HG03039 (cell line): Measurements from ENCODE around the gene FGD5.

Experiments used
- ATAC-seq: cut with Tn5 transposase; IDR thresholded peaks from one replicate; pipeline ENCODE4 v1.9.1; 2021; ENCODE audit warnings: mild to moderate bottlenecking, moderate library complexity; ENCODE audit not compliant: unreplicated experiment

The FGD5 gene

DNA sequence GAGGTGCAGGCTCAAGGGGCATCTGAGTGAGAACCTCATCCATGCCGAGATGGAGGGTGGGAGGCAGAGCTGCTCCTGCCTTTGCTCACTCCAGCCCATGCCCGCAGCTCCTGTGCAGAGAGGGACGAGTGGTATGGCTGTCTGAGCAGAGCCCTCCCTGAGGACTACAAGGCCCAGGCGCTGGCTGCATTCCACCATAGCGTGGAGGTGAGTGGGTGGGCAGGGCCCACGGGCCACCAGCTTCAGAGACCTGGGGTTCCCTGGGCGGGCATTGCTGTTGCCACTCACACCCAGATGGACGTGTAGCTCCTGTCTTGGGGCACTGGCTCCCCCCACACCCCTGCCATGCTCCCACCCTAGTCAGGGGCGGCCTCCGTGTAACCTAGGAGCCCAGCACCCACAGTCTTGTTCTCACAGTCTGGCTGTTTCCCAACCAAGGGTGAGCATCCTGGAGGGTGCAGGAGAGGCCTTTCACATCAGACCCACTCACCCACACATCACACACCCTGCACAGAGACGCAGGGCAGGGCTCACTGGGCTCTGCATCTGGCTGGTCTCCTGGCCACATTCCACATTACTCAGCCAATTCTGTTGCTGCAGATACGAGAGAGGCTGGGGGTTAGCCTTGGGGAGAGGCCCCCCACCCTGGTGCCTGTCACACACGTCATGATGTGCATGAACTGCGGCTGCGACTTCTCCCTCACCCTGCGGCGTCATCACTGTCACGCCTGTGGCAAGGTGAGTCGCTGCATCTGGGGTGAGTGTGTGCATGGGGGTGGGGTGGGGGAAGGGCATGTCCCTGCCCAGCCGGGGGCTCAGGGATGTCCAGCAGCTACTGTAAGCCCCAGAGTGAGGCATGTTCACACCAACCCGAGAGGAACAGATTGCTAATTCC, 103.3 kb downstream of the FGD5 start:
- ATAC-seq = no peak

DNA sequence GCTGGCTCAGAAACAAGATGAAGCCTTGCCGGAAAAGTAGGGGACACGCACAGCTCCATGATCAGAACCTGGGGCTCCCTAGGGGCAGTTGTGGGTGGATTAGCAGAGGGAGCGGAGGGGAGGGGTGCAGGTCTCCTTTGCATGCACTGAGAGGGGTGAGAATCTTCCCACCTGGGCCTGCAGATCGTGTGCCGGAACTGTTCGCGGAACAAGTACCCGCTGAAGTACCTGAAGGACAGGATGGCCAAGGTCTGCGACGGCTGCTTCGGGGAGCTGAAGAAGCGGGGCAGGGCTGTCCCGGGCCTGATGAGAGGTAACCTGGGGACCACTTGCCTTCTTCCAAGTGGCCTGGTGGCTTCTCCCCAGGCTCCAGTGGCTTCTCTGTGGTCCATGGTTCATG, 104.1 kb downstream of the FGD5 start:
- no peak for ATAC-seq

DNA sequence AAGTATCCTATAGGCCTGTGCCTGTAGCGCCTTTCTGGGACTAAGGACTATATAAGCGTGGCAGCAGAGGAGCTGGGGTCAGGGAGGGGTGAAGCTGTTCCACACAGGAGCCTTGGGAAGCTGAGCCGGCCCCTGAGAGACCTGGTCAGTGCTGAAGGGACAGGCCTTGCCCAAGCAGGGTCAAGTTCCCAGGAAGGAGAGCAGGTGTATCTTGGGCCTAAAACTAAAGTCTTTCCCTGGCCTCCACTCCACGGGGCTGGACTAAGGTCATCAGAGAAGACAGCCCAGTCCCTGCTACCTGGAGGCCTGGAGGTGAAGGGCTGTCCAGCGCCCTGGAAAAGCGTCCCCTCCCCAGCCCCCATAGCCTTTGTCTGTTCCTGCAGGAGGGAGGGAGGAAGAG, 104.7 kb downstream of the FGD5 start:
- no peak for ATAC-seq

DNA sequence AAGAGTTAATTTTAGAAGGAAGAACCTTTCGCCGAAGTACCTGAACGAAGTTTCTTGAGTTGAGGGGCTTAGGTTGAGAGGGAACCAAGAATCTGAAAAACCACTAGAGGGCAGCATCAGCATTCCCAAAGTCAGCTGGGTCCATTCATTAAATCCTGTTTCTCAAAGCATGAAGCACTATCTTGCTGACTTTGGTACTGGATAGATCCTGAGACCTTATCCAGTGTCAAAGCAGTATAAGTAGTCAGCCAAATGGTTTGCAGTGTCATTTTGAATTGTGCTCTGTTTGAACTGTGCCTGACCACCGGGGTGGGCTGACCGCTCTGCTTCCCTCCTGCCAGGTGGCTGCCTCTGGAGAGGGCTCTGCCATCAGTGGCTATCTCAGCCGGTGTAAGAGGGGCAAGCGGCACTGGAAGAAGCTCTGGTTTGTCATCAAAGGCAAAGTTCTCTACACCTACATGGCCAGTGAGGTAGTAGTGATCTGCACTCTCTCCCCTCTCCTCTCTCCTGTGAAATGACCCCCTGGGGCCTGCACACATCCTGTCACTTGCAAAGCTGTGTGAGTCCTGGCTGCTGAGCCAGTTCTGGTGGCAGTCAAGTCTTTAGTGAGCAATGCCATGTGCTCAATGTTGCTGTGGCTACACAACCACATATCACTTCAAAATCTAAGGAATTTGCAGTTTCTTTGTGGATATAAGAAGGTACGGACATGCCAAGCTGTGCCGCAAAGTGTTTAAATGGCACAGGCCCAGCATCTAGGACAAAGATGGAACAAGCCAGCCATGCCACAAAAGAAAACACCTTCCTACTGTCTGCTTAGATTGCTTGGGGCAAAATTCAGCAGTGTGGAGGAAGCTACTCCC, 107.2 kb downstream of the FGD5 start:
- no peak for ATAC-seq

DNA sequence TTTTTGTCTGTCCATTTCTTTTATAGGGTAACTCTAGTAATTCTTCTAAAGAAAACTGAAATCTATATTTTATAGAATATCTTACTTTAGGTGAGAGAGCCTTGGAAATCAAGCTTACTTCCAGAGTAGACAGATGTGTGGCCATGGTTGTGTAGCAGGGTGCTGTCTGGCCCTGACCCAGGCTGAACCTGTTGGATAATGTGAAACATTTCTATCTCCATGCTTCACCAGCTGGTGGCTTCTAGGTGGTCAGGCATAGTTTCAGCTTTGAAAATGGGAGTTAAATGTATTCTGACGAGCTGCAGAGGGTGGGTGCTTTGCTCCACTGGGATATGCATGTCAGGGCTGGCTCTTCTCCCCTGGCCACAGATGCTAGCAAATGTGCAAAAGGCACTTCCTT, 107.8 kb downstream of the FGD5 start:
- ATAC-seq = no peak

DNA sequence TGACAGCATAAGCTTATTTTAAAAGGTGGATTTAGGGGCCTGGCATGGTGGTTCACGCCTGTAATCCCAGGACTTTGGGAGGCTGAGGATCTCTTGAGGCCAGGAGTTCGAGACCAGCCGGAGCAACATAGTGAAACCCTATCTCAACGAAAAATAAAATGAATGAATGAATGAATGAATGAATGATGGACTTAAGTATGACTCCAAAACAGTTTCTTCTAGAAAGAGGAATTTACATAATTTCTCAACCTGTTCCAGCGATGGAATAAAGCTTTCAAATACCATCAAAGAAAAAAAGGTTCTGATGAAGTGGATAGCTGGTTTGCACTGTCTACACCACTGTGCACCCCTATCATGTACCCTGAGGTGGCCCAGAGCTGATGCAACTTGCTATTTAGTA, 108.5 kb downstream of the FGD5 start:
- ATAC-seq = no peak

DNA sequence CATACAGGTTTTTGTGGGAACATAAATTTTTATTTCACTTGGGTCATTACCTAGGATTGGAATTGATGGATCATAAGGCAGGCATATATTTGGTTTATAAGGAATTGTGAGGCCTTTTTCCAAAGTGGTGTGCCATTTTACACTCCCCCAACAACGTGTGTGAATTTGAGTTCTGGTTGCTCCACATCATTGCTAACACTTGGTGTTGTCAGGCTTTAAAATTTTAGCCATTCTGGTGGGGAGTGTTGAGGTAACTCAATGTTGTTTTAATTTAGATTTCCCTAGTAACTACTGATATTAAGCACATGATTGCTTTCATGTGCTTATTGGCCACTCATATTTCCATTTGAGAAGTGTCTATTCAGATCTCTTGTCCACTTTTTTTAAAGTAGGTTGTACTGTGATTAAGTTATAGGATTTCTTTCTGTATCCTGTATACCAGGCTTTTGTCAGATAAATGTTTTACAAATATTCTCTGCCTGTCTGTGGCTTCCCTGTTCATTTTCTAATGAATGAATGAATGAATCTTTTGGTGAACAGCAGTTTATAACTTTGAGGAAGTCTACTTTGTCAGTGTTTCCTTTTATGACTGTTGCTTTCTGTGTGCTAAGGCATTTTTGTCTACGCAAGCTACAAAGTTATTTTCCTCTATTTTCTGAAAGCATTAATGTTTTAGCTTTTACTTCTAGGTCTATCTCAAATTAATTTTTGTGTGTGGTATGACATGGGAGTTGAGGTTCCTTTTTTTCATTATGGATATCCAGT, 110.7 kb downstream of the FGD5 start:
- no peak for ATAC-seq

DNA sequence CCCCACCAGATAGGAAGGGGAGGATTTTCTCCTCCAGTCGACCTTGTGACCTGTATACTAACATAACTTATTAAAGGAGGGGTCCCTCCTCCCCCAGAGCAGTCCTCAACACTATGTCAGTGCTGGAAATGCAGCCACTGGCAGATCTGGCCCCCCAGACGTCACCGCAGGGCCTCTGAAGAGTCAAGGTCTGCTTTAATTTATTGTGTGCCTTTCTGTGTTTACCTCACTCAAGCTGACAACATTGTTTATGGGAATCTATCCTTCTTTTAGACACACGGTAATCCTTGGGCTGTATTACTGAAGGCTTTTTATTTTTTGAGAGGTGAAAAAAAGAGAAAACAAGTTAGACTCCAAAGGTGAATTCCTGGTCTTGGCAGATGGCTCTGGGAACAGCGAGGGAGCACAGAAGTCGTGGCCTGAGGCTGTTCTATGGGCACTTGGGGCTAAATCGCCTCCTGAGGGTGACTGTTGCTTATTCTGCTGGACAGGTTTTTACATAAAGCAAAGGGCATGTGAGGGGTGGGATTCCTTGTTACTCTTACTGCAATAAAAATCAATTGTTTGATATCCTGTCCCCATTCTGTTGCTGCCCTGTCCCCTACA, 115.2 kb downstream of the FGD5 start:
- ATAC-seq = no peak

DNA sequence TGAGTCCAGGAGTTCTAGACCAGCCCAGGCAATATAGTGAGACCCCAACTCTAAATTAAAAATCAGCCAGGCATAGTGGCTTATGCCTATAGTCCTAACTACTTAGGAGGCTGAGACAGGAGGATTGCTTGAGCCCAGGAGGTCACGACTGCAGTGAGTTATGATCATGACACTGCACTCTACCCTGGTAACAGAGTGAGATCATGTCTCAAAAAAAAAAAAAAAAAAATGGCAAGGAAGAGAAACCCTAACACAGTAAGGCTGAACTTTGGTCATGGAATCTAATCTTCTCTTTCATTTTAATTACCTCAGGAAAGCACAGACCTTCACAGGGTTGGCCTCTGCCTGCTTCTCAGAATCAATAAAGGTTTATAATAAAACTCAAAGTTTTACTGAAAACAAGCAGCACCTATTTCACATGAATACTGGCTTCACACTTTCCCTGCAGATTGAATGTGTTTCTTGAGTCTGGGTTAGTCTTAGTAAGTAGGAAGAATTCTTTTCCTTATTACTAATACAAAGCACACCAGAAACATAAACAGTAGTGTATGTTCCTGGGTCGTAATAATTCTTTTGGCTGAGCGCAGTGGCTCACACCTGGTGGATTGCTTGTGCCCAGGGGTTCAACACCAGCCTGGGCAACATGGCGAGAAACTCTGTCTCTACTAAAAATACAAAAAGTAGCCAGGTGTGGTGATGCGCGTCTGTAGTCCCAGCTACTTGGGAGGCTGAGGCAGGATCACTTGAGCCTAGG, 117.0 kb downstream of the FGD5 start:
- ATAC-seq = no peak

DNA sequence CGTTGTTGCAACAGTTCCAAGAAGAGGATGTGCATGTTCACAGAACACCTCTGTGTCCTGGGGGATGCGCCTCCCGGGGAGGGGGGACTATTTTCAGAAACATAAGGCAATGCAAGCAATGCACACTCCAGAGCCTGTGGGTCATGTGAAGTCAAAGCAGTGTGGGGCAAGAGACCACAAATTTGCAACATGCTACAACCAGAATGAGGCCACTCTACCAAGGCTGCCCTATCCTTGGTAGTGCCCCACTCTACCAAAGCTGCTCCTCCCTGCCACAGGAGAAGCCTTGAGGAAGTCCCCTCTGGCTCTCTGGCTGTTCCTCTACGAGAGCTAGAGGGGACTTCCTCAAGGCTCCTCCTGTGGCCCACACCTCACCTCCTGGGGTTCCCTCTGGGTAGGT, 120.2 kb downstream of the FGD5 start:
- ATAC-seq = no peak

DNA sequence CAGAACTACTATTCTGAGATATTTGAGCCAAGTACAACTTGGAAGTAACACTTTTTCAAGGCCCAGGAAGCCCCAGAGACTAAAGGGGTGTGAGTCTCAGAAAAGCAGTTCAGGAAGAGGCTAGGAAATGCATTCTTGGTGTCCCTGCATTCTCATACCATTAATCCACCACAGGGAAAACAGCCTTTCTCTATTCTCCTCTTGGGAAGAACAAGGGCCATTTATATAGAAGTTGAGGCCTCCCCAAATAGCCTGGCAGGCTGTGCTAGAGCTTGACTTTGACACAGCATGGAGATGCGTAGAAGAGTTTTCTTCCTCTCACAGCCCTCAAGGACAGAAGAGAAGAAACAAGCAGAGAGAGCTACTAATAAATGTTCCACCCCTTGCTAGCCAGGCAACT, 123.1 kb downstream of the FGD5 start:
- ATAC-seq = no peak

DNA sequence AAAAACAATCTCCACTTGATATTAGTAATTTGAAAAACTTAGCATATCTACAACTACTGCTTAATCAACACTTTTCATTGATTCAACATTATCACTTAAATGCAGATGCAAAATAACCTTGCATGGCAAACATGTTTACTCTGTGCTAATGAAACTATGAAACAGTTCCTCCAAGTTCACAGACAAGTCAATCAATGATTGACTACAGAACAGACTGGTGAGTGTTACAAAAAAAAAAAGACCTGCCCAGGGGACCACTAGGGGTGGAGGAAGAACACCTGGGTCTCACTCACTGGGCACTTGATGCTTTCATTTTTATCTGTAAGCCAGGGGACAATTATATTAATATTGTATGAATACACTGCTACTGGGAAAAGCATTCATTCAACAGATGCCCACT, 124.3 kb downstream of the FGD5 start:
- ATAC-seq = no peak

DNA sequence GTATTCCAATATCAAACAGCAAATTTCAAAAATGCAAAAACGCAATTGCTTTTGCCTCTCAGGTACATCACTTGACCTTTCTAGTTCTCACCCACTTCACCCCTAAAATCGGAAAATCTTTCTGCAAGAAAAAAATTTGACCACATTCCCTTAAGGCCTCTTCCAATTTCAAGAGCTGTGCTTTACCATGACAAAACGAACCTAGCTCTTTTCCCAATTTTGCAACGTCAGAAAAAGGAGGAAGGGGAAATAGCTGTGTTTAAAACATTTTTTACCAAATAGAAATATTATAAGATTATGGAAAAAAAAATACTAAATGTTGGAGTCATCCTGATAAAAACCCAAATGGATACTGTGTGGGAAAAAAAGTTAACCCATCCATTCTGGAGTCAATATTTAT, 127.5 kb downstream of the FGD5 start:
- ATAC-seq = no peak

DNA sequence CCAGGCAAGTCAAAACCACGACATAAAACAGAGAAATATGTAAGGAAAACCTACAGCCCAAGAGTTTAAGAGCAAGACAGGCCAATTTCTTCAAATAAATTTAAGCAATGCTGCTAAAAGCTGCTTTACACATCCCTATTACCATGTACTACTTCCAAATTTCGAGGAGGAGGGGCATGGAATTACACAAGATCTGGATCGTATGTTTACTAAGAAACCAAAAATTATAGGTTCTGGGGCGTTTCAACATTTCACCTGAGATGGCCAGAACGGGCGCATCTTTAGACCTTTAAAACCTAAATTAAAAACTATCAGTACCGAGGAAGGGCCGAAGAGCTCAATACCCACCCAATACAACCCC, 128.0 kb downstream of the FGD5 start:
- no peak for ATAC-seq

DNA sequence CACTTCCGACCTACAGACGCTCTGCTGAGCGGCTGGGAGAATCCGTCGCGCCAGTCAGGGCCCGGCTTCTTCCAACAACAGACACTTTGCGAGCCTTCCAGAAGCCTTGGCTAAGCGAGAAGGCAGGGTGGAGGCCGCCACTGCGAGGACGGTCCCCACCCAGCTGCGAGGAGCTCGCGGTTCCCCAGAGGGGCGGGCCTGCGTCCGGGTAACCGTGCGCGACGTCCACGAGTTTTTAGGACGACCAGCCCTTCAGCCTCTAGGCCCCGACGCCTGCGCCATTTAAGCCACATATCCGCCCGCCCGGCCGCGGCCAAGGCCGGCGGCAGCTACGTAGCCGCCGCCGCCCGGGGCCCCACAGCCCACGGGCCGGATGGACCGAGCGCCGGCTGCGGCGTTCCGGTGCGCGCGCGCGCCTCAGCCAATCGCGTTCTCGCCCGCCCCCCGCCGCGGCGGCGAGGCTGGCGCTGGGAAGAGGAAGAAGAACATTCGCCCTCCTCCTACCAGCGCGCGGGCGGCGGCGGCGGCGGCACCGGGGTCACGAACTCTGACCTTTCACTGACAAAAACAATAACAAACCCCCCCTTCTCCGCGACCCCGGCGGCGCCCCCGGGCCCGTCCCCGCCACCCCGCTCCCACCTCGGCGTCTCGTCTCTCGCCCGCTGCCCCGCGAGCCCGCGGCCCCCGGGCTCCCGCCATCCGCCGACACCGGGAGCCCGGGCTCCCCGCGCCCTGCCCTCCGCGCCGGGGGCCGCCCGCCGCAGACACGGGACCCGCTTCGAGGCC, 128.5 kb downstream of the FGD5 start, which contains the start of gene NR2C2:
Gene NR2C2, plus strand, starts transcription at position 484 of the 786 bp plus-strand sequence. CDS start 56,332 bp downstream, outside the sequence.
- peak; percentile 49 for ATAC-seq

DNA sequence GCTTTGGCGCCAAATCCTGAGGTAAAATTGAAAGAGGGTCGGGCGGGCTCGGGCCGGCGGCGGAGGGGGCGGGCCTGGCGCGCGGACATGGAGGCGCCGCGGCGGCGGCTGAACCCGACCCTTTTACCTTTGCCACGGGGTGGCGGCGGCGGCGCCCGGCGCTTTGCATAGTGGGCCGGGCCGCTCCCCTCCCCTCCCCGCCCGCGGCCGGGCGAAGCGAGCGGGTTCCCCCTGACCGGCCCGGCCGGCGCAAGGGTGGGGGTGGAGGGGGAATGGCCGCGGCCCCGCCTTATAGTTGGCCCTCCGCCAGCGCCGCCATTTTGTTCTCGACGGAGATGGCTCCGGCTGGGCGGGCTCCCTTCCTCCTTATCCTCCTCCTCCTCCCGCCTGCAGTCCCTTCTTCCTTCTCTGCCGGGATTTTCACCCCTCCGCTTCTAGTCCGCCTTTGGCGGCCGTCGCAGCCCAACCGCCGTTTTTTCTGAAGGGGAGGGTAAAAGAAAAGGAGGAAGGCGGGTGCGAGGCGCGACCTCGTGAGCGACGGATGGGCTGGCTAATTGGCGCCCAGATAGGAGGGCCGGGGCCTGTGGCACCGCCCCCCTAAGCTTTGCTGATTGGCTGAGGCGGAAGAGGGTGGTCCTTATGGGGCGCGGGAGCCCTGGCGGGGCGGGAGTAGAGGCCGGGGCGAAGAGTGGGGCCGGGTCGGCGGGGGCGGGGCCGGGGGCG, 129.3 kb downstream of the FGD5 start:
- peak; percentile 78 for ATAC-seq

DNA sequence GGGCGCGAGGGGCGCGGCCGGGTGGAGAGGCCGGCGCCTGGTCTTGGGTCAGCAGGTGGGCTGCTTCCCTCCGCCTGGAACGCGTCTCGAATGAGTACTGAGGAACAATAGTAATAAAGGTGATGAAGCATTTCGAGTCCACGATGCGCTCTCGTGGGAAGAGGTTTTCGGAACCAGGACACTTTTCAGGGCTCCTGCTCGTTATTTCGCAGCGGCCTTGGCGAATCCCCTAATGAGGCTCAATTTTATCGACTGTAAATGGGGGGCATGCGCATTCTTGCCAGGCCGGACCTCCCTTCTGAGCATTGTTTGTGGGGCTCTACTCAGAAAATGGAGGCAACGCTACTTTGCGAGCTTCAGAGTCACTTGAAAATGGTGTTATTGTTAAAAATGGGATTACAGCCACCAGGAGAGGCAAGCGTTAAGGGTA, 129.9 kb downstream of the FGD5 start:
- ATAC-seq = no peak

DNA sequence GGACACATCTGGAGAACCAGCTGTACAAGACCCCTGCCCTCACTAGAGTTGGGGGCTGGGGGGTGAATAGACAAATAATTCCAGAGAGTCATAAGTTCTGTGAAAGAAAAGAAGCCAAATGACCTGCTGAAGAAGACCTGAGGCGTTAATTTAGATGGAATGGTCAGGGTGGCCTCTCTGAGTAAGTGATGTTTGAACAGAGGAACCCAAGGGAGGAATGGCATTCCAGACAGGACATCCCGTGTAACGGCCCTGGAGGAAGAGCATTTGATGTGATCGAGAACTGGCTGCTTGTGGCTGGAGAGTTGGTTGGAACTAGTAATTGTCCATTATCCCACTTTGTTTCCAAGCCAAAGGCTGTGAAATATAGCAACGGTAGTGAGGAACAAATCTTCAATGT, 130.4 kb downstream of the FGD5 start:
- no peak for ATAC-seq

DNA sequence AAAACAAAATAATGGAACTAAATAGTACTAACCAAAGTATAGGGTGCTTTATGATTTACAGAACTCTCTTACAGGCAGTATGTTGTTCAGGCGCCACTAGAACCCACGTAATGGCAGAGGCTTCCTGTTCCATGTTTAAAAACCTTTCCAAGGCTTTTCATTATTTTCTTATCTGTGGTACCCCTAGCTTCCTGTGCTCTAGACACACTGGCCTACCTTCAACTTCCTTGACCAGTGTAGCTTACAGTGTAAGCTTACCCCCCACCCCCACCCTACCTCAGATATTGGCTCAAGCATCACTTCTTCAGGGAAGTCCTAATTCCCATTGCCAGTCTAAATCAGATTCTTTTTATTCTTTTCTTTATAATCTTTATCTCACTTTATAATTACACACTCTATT, 131.5 kb downstream of the FGD5 start:
- ATAC-seq = no peak
